Coronary artery (tissue), 2 donors: ENCODE data around the gene ACADVL.
"Not testable (repeated sequence)": the region's sequence is repeated elsewhere in the genome, so short reads cannot be mapped to it uniquely, and the experiment has no call there.

Experiments used
- DNase-seq: peaks from one replicate; pipeline ENCODE4 v3.0.0-alpha.2; 2017; ENCODE audit warnings: low spot score
- H3K27ac ChIP-seq, 2 donors: fragments of 200-600 bp; sonication (generic); one replicate each; pipeline ENCODE4 v1.5.1; 2016 to 2019
- H3K4me3 ChIP-seq: fragments of 200-600 bp; sonication (generic); 2 replicates; pipeline ENCODE4 v1.5.1; 2016; ENCODE audit warnings: mild to moderate bottlenecking, moderate library complexity
- TF ChIP-seq, protein P1 (sequence below): fragments of 200-600 bp; sonication (generic); IDR thresholded peaks from one replicate; pipeline ENCODE4 v1.5.1; 2019; ENCODE audit warnings: antibody characterized with exemption

ACADVL gene

DNA sequence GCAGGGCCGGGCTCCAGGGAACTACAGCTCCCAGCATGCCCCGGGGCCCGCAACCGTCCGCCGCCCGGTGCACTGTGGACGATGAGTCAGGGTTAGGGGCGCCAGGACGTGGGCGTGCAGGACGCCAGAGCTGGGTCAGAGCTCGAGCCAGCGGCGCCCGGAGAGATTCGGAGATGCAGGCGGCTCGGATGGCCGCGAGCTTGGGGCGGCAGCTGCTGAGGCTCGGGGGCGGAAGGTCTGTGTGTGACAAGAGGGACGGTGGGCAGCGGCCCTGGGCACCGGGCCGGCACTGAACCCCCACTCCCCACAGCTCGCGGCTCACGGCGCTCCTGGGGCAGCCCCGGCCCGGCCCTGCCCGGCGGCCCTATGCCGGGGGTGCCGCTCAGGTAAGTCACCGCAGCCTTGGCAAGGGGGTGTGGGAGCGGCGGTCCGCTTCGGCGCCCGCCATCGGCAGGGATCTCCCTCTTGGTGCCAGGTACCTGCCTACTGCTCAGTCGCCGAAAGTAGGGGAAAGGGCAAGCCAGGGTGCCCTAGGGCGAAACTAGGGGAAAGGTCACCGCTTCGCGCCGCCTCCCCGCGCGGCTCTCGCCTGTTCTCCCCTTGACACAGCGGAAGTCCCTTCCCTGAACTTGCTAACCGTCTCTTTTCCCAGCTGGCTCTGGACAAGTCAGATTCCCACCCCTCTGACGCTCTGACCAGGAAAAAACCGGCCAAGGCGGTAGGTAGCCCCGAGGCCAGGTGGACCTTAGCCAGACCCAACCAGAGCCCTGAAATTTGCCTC lies at the start of gene ACADVL, which contains the start of gene DLG4:
Gene ACADVL (plus strand): TSS at position 127 of the 781 bp plus-strand sequence. CDS start 47 bp downstream, at position 174.
Gene DLG4 (minus strand): TSS at position 25 of the 781 bp plus-strand sequence.
- DNase-seq: peak; percentile 96

GRCh38 chr17:7172522-7173191 lies 47.1 kb upstream of the ACADVL start:
- not testable (repeated sequence) for H3K27ac ChIP-seq, H3K4me3 ChIP-seq, DNase-seq

More for the DNA sequence above, at the start of gene ACADVL, which contains the start of gene DLG4:
- Histone ChIP-seq H3K4me3 (peak within 1 kb of the TSS; percentile 95), H3K27ac (peak within 1 kb of the TSS; percentile 98 to 99)
- TF ChIP-seq, protein P1, sequence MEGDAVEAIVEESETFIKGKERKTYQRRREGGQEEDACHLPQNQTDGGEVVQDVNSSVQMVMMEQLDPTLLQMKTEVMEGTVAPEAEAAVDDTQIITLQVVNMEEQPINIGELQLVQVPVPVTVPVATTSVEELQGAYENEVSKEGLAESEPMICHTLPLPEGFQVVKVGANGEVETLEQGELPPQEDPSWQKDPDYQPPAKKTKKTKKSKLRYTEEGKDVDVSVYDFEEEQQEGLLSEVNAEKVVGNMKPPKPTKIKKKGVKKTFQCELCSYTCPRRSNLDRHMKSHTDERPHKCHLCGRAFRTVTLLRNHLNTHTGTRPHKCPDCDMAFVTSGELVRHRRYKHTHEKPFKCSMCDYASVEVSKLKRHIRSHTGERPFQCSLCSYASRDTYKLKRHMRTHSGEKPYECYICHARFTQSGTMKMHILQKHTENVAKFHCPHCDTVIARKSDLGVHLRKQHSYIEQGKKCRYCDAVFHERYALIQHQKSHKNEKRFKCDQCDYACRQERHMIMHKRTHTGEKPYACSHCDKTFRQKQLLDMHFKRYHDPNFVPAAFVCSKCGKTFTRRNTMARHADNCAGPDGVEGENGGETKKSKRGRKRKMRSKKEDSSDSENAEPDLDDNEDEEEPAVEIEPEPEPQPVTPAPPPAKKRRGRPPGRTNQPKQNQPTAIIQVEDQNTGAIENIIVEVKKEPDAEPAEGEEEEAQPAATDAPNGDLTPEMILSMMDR: no peak

DNA sequence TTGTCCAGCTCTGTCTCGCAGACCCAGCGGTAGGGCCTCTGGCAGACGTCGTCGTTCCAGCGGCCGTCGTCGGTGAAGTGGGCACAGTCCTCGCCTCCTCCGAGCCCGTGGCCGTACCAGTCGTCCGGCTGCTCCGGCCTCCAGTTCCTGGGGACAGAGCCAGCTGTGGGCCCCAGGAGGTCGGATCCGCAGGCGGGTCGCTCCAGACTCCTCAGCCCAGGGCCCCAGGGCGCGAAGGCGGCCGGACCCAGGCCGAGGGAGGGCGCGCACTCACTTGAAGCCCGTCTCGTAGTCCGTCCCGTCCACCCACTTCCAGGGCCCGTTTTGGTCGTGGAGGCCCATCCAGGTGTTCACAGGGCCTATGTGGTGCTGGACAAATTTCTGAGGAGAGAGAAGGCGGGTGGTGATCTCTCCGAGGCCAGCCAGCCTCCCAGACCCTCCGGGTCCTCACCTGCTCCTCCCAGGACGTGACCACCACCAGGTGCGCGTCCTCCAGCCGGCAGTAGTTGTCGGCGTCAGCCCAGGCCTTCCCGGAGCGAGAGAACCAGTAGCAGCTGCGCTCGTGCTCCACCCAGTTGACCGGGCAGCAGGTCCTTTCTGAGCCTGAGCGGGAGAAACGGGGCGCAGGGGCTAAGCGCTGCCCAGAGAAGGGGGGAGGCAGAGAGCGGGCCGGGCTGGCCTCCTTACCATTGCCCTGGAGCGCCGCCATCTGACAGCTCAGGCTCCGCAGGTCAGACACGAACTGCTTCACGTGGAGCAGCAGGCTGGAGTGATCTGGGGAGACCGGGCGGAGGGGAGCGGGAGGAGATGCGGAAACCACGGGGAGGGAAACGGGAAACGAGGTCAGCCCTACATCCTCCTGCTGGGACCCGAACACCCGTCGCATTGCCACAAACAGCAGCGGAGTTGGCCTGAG lies 45.8 kb upstream of the ACADVL start:
- TF ChIP-seq, protein P1: no peak
- Histone ChIP-seq H3K27ac (no peak overlapping the region), H3K4me3 (peak overlapping the region; percentile 11)
- no peak for DNase-seq

GRCh38 chr17:7174603-7175326 lies 45.0 kb upstream of the ACADVL start:
- H3K4me3 ChIP-seq: peak overlapping the region; percentile 11

DNA sequence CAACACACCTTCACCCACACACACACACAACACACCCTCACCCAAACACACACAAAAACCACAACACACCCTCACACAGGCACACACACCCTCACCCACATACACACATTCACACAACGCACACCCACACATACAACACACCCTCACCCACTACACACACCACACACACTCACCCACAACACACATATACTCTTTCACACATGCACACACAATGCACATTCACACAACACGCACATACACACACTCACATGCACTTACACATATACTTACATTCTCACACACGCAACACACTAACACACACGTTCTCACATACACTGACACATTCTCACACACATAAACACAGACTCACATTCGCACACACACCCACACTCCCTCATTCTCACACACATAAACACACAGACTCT lies 44.4 kb upstream of the ACADVL start:
- no peak overlapping the region for H3K4me3 ChIP-seq
- TF ChIP-seq, protein P1: no peak
- H3K27ac ChIP-seq: no peak overlapping the region
- no peak for DNase-seq

More at GRCh38 chr17:7174603-7175326, 45.0 kb upstream of the ACADVL start:
- no peak overlapping the region for H3K27ac ChIP-seq
- no peak for DNase-seq
- TF ChIP-seq, protein P1: no peak

DNA sequence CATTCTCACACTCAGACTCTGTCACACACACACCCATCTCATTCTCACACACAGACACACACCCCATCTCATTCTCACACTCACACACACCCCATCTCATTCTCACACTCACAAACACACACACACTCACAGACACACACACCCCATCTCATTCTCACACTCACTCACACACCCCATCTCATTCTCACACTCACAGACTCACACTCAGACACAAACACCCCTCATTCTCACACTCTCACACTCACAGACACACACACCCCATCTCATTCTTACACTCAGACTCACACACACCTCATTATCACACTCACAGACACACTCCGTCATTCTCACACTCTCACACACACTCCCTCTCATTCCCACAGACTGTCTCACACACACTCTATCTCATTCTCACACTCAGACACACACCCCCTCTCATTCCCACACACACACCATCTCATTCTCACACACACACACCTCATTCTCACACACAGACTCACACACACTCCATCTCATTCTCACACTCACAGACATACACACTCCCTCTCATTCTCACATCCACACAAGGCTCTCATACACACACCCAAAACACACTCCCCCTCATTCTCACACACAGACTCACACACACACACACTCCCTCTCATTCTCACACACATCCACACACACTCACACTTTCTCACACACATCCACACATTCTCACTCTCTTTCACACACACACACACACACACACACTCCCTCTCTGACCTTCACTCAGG lies 43.5 kb upstream of the ACADVL start:
- TF ChIP-seq, protein P1: no peak
- no peak for DNase-seq
- H3K27ac ChIP-seq: no peak overlapping the region
- H3K4me3 ChIP-seq: no peak overlapping the region
